Breast epithelium (tissue), 3 donors: Measurements from ENCODE around the gene TOMM7.

ENCODE experiments used
- CTCF ChIP-seq, 3 donors: fragments of 450-650 bp; IDR thresholded peaks; one replicate each; pipeline ENCODE4 v1.5.1; 2016 to 2017; ENCODE audit warnings: antibody characterized with exemption in 3 of 3, mild to moderate bottlenecking in 3 of 3, moderate library complexity in 3 of 3
- POLR2A ChIP-seq: fragments of 450-650 bp; IDR thresholded peaks from one replicate; pipeline ENCODE4 v1.6.1; 2016; ENCODE audit warnings: antibody characterized with exemption, mild to moderate bottlenecking, moderate library complexity
- POLR2AphosphoS5 ChIP-seq, 3 donors: sonication (generic); formaldehyde crosslinking; IDR thresholded peaks; one replicate each; pipeline ENCODE4 v1.6.1; 2017; ENCODE audit warnings: antibody characterized with exemption in 3 of 3

- TF ChIP-seq CTCF (IDR thresholded peaks at IDR 0.05) (no peak), POLR2AphosphoS5 (IDR thresholded peaks at IDR 0.05) (no peak), POLR2A (no peak)
These were observed 49.6 kb upstream of the TOMM7 start for GRCh38 chr7:22872096-22872807.
